GM20431 (cell line): ENCODE data around the gene NUAK1.

ENCODE experiments used
- in situ Hi-C: fragments of 300-500 bp; cut with MseI, MboI; formaldehyde crosslinking; loops from one replicate; pipeline ENCODE4 v1.15.0; 2020; ENCODE audit warnings: low sequenced_read_pairs; ENCODE audit not compliant: unreplicated experiment

NUAK1 gene

DNA sequence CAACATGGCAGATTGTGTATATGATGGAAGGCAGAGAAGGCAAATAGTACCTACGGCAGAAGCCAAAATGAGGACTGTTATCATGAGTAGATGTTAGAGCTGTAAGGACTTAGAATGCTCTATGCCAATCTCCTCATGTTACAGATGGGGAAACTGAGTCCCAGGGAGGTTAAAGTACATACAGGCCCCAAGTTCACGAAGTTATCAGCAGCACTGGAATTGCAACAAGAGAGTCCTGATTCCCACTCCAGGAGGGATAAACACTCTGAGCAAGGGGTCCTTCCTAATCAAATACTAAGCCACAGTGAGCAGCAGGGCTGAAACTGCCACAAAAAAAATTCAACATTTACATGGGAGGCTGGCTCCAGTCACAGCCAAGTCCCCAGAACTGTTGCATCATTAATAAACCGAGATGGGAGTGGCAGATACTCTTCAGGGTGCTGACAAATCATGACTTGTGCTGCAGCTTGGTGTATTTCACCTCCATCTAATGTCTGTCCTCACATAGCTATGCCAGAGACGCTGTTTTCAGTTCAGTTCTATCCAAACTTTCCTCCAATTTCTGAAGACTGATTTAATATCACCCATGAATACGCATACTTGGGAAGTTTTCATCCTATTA is 24.2 kb downstream of the NUAK1 start:
- in situ Hi-C loops = no loop called here

DNA sequence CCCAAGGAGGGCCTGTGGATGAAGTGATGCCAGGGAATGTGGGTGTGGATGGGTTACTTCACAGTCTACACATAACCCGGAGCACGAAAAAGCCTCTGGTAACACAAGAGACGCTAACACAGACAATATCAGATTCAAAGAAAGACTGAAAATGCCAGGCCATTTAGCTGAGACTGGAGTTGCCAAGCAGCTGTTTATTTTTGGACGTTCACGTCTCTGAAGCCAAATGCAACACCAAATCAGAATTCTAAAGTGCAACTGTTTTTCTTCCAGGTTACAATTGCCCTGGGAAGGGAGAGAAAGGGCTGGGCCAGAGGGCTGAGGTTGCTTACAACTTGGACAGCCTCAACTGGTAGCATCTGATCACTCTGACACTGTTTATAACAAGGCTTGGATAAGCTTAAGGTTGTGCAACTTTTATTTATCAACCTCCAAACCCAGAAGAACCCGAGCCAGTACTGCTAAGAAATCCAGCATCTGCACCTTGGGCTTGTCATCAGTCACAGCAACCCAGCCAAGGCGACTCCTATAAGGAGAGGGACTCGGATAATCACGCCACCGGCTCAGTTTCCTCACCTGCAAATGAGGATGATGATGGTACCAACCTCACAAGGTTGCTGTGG is 24.8 kb downstream of the NUAK1 start:
- in situ Hi-C loops = no loop called here

GRCh38 chr12:106113446-106113823 is 25.3 kb downstream of the NUAK1 start:
- in situ Hi-C loops = no loop called here

- in situ Hi-C loops = no loop called here
These were observed 25.7 kb downstream of the NUAK1 start for GRCh38 chr12:106113042-106113441.

DNA sequence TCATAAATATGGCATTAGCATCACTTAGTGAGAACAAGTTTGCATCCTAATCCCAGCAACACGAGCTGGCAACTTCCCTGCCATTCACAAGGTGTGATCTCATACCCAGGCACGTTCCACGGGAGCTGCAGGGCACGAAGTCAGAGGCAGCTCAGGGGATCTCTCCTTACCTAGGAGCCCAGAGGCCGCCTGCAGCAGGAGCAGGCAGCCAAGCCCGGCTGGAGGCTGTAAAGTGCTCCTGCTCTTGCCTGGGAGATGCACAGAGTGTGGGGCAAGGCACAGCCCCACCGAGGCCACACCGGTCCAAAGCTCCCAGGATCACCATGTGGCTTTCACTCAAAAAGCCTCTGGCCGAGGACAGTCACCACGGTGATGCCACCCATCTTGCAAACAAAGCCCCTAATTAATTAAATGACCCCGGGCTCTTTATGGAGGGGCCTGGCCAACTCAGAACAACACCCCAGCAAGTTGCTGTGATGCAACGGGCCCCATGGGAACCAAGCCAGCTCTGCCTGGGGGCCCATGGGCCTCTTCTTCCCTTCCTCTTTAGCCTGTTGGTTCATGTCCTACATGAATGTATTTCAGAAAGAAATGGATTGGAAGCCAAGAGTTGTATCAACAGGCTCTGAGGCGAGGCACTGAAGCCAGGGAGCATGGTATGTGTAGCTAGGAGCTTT is 26.5 kb downstream of the NUAK1 start:
- in situ Hi-C loops = no loop called here

- in situ Hi-C loops = no loop called here
These were observed 28.0 kb downstream of the NUAK1 start for GRCh38 chr12:106110626-106111300.

DNA sequence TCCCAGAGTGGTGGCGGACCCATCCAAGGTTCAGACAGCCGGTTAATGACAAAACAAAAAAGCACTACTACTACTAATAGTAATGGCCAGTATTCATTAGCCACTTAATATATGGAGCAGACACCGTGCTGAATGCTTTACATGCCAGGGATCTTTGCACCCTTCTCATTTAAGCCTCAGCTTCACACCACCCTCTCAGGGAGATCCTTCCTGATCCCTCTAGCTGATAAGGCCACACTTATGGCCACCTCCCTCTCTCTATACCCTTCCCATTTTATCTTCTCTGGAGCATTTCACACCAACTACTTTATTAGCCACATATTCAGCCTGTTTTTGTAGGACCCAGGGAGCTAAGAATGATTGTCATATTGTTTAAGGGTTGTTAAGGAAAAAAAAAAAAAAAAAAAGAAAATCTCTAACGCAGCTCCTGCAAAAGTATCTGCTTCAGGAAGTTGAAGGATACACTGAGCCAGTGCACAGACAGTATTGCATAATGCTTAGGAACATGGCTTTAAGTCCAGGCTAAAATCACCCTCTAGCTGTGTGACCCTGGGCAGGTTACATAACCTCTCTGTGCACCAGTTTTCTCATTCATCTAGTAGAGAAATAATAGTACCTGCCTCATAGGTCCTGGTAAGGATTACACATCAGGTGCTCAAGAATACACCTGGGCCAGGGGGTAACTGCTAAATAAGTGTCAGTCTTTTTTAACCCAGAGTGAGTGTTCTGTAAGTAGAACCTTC is 29.4 kb downstream of the NUAK1 start:
- in situ Hi-C loops = no loop called here

GRCh38 chr12:106108185-106108835 is 30.4 kb downstream of the NUAK1 start:
- in situ Hi-C loops = no loop called here

- in situ Hi-C loops = no loop called here
These were observed 31.2 kb downstream of the NUAK1 start for GRCh38 chr12:106107566-106107965.

- in situ Hi-C loops = no loop called here
These were observed 31.9 kb downstream of the NUAK1 start for GRCh38 chr12:106106892-106107291.

- in situ Hi-C loops = no loop called here
These were observed 32.6 kb downstream of the NUAK1 start for GRCh38 chr12:106106061-106106566.

- in situ Hi-C loops = no loop called here
These were observed 37.0 kb downstream of the NUAK1 start for GRCh38 chr12:106101803-106102202.

- in situ Hi-C loops = no loop called here
These were observed 40.0 kb downstream of the NUAK1 start for GRCh38 chr12:106098691-106099200.

- in situ Hi-C loops = no loop called here
These were observed 41.7 kb downstream of the NUAK1 start for GRCh38 chr12:106097011-106097410.

- in situ Hi-C loops = no loop called here
These were observed 42.4 kb downstream of the NUAK1 start for GRCh38 chr12:106096376-106096775.

DNA sequence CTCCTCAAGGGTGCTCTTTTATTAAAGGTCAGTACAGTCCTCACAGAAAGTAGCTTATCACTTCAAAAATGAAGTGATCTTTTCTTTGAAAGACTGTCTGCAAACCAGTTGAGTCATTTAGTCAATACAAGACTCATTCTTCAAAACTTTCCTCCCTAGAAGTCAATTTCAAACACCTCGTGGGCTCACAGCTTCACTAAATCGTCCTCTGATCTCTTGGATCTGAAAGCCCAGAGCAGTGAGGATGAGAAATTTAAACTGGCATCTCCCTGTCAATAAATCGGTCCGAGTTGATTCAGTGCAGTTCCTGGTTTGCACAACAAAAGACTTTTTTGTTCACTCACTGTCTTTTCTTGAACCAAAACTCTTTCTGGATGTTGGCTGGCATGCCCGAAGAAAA is 44.5 kb downstream of the NUAK1 start:
- in situ Hi-C loops = no loop called here

DNA sequence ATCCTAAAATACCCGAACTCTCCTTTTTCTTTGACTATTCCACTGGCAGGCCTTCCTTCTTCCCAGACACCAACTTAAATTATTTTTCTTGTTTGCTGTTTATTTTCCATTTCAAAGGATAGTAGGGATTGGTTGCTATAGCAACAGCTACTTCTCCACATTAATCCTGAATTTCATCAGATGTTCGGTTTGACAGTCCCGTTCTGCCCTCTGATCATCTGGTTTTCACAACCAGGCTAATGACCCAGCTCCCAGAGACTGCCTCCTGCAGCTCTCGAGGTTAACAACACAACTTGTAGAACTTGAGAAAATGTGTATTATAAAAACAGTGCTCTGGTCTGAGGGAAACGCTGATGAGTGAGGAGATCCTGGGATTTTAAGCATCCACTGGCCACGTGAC is 45.5 kb downstream of the NUAK1 start:
- in situ Hi-C loops = no loop called here

GRCh38 chr12:106091446-106091820 is 47.3 kb downstream of the NUAK1 start:
- in situ Hi-C loops = no loop called here

- in situ Hi-C loops = no loop called here
These were observed 47.9 kb downstream of the NUAK1 start for GRCh38 chr12:106090591-106091445.
